Gastroesophageal sphincter (tissue), 3 donors: ENCODE results near the gene EXOC3L2.

Experiments
- EP300 ChIP-seq: sonication (generic); formaldehyde crosslinking; IDR thresholded peaks from one replicate; pipeline ENCODE4 v1.6.1; 2017; ENCODE audit warnings: antibody characterized with exemption, mild to moderate bottlenecking
- POLR2A ChIP-seq, 2 donors: fragments of 450-650 bp; IDR thresholded peaks; one replicate each; pipeline ENCODE4 v1.6.1; 2017; ENCODE audit warnings: antibody characterized with exemption in 2 of 2, mild to moderate bottlenecking in 2 of 2, moderate library complexity in 1 of 2
- POLR2AphosphoS5 ChIP-seq: sonication (generic); formaldehyde crosslinking; IDR thresholded peaks from one replicate; pipeline ENCODE4 v1.6.1; 2017; ENCODE audit warnings: antibody characterized with exemption
- TF ChIP-seq, protein P1 (sequence below), 4 experiments: fragments of 200-600 bp in 2 of 4; fragments of 450-650 bp in 2 of 4; sonication (generic) in 1 of 4; IDR thresholded peaks; one replicate each; pipeline ENCODE4 v1.5.1; 2017 to 2019; ENCODE audit warnings: antibody characterized with exemption in 4 of 4, mild to moderate bottlenecking in 2 of 4, moderate library complexity in 2 of 4

DNA sequence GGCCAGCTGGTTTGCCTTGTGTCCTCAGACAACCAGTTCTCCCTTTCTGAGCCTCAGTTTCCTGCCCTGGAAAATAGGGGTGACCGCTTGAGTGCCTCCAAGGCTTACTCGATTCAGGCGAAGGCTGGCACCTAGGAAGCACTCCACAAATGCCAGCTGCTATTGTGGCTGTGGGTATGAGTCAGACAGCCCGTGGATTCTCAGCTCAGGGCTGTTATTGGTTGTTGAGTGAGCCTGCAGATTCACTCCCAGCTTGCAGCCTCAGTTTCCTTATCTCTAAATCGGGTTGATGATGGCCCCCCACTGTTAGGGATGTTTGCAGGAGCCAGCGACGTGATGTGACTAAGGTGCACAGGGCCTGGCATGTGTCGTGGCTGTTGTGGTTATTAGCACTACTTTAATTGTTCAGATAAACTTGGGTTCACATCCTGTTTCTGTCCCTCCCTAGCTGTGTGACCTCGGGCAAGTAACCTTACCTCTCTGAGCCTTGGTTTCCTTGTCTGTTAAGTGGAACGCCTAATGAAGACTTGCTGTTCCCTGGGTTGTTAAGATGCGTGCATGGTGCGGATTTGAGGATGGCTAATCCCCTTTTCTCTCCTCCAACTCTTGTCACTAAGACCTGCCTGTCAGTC, 8.3 kb upstream of the EXOC3L2 start:
- TF ChIP-seq, protein P1, sequence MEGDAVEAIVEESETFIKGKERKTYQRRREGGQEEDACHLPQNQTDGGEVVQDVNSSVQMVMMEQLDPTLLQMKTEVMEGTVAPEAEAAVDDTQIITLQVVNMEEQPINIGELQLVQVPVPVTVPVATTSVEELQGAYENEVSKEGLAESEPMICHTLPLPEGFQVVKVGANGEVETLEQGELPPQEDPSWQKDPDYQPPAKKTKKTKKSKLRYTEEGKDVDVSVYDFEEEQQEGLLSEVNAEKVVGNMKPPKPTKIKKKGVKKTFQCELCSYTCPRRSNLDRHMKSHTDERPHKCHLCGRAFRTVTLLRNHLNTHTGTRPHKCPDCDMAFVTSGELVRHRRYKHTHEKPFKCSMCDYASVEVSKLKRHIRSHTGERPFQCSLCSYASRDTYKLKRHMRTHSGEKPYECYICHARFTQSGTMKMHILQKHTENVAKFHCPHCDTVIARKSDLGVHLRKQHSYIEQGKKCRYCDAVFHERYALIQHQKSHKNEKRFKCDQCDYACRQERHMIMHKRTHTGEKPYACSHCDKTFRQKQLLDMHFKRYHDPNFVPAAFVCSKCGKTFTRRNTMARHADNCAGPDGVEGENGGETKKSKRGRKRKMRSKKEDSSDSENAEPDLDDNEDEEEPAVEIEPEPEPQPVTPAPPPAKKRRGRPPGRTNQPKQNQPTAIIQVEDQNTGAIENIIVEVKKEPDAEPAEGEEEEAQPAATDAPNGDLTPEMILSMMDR (IDR thresholded peaks at IDR 0.05), result no peak
- no peak for TF ChIP-seq POLR2A (IDR thresholded peaks at IDR 0.05)
- TF ChIP-seq EP300, result no peak
- no peak for TF ChIP-seq POLR2AphosphoS5
